Activated CD8-positive, alpha-beta memory T cell treated with anti-CD3 and anti-CD28 coated beads, Interleukin-2, amount 50 U/mL, for 24 hours (primary cell): Measurements from ENCODE around the gene PTPRCAP.
"Not testable (repeated sequence)": the region's sequence is repeated elsewhere in the genome, so short reads cannot be mapped to it uniquely, and the experiment has no call there.

ENCODE experiments used
- DNase-seq: peaks from one replicate; pipeline ENCODE4 v3.0.0-alpha.2; 2020; ENCODE audit errors: extremely low read depth

PTPRCAP gene, protein sequence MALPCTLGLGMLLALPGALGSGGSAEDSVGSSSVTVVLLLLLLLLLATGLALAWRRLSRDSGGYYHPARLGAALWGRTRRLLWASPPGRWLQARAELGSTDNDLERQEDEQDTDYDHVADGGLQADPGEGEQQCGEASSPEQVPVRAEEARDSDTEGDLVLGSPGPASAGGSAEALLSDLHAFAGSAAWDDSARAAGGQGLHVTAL

DNA sequence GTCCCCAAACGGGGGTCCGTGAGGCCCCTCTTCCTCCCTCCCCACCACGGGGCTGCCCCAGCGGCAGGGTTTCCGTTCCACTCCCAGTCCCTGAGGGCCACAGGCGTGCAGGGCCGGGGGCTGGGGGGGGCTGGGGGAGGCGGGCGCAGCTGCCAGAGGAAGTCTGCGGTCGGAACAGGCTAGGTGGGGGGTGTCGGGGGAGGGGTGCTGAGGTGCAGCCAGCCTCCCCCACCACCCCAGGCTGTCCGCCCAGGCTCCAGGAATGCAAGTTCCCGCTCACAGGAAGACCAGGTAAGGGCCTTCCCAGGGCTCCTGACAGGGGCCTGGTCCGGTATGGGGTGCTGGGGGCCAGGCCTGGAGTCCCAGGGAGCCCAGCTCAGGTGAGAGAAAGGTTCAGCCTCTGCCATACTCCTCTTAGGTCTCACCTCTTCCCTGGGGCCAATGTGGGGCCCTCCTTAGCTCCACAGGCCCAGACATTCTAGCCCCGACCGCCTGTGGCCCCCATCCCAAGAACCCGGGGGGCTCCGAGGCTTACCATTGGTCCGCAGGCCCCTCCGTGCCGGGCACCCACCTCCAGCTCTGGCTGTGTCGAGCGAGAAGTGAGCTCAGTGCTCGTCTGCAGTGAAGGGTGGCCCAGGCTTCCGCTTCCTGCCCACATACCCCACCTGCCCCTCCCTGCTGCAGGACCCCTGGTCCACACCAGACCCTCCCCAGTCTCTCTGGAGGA lies at the start of gene PTPRCAP:
Gene PTPRCAP (minus strand): TSS at position 601 of the 727 bp plus-strand sequence. CDS start 63 bp downstream, at position 538.
- no peak for DNase-seq

DNA sequence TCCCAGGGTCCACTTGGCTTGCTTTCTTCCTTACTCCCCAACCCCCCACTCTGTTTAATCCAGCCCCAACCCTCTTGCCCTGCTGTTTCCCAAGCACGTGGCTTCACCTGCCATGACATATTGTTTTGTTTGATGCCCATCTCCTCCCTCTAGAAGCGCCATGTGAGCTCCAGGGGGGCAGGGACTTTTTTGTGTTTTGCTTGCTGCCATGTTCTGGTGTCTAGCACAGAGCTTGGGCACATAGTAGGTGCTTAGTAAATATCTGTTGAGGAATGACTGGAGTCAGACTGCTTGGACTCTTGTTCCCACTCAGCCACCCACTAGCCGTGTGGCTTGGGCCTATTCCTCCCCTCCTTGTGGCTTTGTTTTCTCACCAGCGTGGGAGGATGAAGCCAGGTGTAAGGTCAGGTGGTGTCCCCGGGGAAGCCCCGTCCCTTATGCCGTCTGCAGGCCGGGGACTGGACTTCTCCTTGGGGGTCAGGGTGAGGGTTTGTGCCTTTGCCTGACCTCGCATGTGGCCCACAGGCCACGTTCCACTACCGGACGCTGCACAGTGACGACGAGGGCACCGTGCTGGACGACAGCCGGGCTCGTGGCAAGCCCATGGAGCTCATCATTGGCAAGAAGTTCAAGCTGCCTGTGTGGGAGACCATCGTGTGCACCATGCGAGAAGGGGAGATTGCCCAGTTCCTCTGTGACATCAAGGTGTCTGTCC lies 49.2 kb upstream of the PTPRCAP start:
- no peak for DNase-seq

- DNase-seq, result not testable (repeated sequence)
Measured at GRCh38 chr11:67485873-67486361, 48.4 kb upstream of the PTPRCAP start.

DNA sequence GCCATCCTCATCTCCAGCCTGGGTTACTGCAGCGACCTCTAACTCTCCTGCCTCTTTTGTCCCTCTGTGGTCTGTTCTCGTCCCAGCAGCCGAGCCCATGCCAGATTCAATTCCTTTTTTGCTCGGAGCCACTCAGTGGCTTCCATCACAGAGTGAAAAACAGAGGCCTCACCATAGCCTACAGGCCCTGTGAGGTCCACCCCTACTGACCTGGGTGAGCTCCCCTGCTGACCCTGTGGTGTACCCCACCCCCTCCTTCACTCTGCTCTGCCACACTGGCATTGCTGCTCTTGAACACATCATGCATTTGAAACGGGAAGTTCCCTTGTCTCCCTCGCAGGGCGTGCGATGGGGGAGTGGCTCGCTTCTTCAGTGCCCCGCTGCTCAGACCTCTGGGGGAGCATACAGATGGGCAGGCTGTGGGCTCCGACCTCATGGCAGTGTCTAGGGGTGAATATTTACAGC lies 47.4 kb upstream of the PTPRCAP start:
- DNase-seq, result no peak

- DNase-seq, result no peak
Measured at GRCh38 chr11:67483831-67484665, 46.6 kb upstream of the PTPRCAP start.

- DNase-seq, result peak; percentile 93
Measured at GRCh38 chr11:67482827-67483798, 45.6 kb upstream of the PTPRCAP start, which contains the start of gene AIP. Gene AIP (plus strand): TSS chr11:67483026. CDS start chr11:67483159, 133 bp downstream.

- DNase-seq, result no peak
Measured at GRCh38 chr11:67482275-67482826, 44.9 kb upstream of the PTPRCAP start.

DNA sequence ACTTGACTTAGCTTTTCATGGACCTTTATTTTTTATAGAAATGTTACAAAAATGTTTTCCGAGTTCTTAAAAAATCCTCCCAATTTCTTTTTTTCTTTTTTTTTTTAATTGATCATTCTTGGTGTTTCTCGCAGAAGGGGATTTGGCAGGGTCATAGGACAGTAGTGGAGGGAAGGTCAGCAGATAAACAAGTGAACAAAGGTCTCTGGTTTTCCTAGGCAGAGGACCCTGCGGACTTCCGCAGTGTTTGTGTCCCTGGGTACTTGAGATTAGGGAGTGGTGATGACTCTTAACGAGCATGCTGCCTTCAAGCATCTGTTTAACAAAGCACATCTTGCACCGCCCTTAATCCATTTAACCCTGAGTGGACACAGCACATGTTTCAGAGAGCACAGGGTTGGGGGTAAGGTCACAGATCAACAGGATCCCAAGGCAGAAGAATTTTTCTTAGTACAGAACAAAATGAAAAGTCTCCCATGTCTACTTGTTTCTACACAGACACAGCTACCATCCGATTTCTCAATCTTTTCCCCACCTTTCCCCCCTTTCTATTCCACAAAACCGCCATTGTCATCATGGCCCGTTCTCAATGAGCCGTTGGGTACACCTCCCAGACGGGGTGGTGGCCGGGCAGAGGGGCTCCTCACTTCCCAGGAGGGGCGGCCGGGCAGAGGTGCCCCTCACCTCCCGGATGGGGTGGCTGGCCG lies 40.0 kb upstream of the PTPRCAP start:
- DNase-seq, result not testable (repeated sequence)

DNA sequence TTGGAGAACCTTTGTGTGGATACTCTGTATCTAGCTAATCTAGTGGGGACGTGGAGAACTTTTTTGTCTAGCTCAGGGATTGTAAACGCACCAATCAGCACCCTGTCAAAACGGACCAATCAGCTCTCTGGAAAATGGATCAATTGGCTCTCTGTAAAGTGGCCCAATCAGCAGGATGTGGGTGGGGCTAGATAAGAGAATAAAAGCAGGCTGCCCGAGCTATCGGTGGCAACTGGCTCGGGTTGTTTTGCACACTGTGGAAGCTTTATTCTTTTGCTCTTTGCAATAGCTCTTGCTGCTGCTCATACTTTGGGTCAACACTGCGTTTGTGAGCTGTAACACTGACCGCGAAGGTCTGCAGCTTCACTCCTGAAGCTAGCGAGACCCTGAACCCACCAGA lies 39.2 kb upstream of the PTPRCAP start:
- not testable (repeated sequence) for DNase-seq

GRCh38 chr11:67472882-67473281 lies 35.4 kb upstream of the PTPRCAP start:
- DNase-seq, result no peak

- no peak for DNase-seq
Measured at GRCh38 chr11:67470337-67471002, 33.0 kb upstream of the PTPRCAP start.

DNA sequence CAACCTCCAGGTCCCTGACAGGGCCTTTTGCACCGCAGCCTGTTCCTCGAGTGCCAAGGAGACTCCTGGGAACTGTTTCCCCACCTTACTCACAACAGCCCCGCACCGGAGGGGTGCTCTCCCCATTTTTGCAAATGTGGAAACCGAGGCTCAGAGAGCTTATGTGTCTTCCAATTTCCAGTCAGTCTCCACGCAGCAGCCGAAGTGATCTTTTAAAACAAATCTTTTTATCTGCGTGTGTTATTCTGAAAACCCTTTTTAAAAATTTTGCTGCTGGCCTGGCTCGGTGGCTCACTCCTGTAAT lies 32.0 kb upstream of the PTPRCAP start:
- no peak for DNase-seq

DNA sequence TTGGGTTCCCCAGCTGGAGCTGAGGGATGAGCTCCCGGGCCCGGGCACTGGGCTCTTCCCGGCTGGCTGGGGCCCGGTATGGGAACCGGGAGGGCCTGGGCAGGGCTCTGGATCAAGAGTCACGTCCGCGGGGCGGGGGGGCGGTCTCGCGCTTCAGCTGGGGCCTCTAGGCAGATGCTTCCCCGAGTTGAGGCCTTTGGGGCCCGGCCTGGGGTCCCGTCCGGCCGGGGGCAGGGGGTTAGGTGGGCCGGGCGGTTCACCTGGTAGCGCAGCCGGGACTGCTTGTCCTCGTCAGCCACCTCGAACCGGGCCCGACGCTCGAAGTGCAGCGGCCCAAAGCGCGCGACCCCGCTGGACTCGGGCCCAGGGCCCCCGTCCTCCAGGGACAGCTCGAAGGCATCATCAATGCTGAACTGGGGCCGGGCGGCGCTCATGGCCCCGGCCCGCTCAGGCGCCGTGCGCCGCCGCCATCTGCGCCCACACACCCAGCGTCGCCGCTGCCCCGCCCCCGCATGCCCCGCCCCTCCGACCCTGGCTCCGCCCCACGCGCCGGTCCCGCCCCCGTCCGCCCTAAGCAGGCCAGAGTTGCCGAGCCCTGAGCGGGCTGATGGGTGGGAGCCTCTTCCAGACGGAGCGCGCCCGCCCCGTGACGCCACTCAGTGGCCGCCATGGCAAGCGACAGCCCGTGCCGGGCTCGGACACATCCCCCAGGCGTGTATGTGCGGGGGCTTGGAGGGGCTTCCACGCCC lies 31.5 kb upstream of the PTPRCAP start, which contains the start of gene TMEM134:
Gene TMEM134 (minus strand): TSS at position 493 of the 749 bp plus-strand sequence. CDS start 59 bp downstream, at position 434.
- DNase-seq, result peak; percentile 64

GRCh38 chr11:67468456-67468758 lies 30.9 kb upstream of the PTPRCAP start:
- no peak for DNase-seq

DNA sequence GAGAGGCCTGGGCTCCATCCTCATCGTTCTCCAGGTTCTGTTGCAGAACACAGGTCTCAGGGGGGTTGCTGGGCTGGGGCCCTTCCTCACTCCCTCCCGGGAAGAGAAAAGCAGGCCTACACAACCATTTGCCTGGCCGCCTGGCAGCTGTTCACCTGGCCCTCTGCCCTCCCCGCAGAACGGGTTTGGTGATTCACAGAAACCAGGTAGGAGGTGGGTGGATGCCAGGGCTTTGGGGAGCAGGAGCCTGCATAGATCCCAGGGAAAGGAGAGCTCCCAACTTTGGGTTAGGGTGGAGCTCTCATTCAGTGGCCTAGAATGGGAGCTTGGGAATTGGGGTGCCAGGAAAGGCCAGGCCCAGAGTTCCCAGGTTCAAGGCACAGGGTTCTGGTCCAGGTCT lies 30.6 kb upstream of the PTPRCAP start:
- no peak for DNase-seq

GRCh38 chr11:67466962-67467771 lies 29.7 kb upstream of the PTPRCAP start:
- no peak for DNase-seq

GRCh38 chr11:67466367-67466766 lies 28.9 kb upstream of the PTPRCAP start:
- DNase-seq, result no peak
